GM12873 (cell line): ENCODE results near the gene KIF6.

Experiments
- TF ChIP-seq, protein P1 (sequence below): IDR thresholded peaks from 2 replicates; pipeline ENCODE4 v1.5.1; 2012; ENCODE audit warnings: low read depth, mild to moderate bottlenecking, moderate library complexity, low read length, control low read depth; ENCODE audit not compliant: insufficient read depth; ENCODE audit errors: missing control alignments

KIF6 gene

DNA sequence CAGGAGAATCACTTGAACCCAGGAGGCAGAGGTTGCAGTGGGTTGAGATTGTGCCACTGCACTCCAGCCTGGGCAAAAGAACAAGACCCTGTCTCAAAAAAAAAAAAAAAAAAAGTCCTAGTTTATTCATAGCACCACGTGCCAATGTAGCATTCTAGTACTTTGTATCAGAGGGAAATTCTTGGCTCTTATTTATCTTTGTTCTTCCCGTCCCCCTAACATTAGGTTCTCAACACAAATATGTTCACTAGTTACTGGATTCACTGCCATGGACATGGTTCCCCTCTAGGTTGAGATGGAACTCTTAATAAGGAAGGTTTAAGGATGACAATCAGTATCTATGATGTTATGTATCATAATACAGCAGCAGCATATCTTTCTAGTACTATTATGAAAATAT lies 178.5 kb downstream of the KIF6 start:
- TF ChIP-seq, protein P1, sequence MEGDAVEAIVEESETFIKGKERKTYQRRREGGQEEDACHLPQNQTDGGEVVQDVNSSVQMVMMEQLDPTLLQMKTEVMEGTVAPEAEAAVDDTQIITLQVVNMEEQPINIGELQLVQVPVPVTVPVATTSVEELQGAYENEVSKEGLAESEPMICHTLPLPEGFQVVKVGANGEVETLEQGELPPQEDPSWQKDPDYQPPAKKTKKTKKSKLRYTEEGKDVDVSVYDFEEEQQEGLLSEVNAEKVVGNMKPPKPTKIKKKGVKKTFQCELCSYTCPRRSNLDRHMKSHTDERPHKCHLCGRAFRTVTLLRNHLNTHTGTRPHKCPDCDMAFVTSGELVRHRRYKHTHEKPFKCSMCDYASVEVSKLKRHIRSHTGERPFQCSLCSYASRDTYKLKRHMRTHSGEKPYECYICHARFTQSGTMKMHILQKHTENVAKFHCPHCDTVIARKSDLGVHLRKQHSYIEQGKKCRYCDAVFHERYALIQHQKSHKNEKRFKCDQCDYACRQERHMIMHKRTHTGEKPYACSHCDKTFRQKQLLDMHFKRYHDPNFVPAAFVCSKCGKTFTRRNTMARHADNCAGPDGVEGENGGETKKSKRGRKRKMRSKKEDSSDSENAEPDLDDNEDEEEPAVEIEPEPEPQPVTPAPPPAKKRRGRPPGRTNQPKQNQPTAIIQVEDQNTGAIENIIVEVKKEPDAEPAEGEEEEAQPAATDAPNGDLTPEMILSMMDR = no peak

DNA sequence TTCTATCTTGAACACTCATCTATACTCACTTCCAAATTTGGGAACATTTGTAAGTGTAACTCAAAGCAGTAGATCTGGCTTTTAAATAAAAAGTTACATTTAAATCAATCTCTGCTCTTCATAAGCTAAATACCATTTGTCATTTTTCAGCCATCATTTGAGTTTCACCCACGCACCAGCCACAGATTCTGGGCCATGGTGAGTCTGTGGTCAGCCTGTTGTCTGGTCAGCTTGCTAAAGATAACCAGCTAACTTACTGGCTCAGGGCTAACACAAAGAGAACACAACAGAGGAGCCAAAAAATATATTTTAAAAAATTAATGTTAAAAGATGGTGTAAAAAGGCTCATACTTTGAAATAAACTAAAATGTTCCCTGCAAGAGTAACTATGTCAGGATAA lies 181.3 kb downstream of the KIF6 start:
- TF ChIP-seq, protein P1 = no peak

DNA sequence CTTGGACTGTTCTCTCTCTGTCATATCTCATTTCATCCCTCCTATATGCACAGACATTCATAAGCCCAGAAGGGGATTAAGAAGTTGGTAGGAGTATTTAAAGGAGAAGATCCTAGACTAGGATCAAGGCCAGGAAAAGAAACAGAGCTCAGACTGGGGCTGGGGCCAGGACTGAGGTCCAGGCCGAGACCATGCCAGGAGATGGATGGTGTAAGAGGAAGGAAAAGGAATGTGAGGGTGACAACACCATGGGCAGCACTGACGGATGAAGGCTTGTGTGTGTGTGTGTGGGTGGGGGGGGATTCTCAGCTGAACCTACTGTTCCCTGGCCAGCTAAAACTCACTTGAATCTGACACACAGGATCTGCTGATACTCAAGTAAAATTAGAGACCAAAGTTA lies 182.1 kb downstream of the KIF6 start:
- TF ChIP-seq, protein P1 = no peak

DNA sequence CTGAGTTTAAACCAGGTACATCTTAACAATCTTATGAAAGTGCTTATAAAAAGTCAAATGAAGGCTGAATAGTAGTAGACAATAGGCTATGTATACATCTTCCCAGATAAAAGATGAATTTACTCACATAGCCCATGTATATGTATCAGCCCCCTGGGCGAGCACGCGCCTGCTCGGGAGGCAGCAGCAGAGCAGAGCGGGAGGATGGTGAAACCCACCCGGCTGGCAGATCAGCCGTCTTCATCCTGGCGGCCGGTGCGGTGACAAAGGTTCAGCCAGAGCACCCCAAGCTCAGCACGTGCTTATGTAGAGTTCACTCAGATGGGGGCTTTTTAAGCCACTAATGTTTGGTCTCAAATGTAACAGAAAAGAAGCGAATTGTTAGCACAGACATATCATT lies 184.8 kb downstream of the KIF6 start:
- TF ChIP-seq, protein P1 = no peak

DNA sequence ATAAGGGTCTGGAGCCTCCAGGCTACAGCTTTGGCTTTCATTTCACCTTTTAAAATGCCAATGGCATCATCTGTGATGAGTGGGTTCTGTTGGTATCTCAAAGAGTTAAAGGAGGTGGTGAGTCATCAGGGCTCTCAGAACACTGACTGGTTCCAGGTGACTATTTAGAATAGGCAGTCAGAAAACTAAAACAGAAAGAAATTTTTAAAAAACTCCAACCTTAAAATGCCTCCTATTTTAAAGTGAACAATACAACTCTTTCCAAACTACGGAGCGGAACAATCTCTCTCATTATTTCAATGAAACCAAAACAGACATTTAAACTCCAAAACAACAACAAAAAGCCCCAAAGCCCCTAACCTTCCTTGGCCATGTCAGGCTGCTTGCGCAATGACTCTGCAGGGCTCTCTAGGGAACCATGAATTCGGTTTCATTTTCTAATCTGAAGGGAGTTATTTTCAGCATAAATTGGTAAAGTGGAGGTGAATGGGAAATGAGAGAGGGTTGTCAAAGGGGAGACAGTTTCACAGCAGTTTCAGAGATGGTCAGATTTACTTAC lies 194.9 kb downstream of the KIF6 start:
- TF ChIP-seq, protein P1 = no peak

DNA sequence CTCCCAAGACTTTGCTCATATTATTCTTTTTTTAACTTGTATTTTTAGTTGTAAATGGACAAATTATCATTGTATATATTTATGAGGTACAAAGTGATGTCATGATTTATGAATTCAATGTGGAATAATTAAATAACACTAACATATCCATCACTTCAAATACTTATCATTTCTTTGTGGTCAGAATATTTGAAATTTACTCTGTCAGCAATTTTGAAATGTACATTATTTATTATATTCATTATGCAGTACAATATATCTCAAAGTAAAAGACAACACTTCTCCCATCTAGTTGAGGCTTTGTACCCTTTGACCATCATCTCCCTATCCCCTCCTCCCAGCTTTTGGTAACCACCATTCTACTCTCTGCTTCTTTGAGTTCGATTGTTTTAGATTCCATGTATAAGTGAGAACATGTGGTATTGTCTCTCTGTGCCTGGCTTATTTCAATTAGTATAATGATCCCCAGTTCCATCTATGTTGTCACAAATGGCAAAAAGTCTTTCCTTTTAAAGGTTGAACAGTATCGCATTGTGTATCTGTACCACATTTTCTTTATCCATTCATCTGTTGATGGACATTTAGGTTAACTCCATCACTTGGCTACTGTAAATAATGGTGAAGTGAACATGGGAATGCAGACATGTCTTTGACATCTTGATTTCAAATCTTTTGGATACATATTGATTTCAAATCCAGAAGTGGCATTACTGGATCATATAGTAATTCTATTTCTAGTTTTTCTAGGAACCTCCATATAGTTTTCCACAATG lies 197.2 kb downstream of the KIF6 start:
- TF ChIP-seq, protein P1 = no peak

DNA sequence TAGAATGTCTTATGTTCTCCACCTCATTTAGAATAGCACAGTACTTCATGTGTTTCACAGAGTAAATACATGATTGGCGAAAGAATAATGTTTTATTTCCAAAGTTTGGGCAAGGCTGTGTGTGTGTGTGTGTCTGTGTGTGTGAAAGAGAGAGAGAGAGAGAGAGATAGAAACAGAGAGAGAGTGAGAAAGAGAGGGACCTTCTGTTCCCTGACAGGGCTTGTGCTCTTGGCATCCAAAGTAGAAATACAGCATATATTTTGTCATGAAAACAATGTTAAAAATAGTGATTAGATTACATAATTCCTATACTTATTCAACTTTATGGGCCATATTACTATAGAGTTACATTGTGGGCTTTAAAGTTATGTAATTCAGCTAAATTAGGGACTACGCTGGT lies 201.2 kb downstream of the KIF6 start:
- TF ChIP-seq, protein P1 = no peak
